ENCODE measurements around the gene CCDC88C.

Gene CCDC88C

GRCh38 chr14:91366749-91367148 is 50.9 kb downstream of the CCDC88C start:
- DNase-seq (ENCODE audit: low read depth): no peak

GRCh38 chr14:91365552-91365951 is 52.1 kb downstream of the CCDC88C start:
- DNase-seq (ENCODE audit: low read depth): no peak

GRCh38 chr14:91364524-91365270 is 52.9 kb downstream of the CCDC88C start:
- no peak for DNase-seq (ENCODE audit: low read depth)

GRCh38 chr14:91363776-91364523 is 53.7 kb downstream of the CCDC88C start:
- no peak for DNase-seq (ENCODE audit: low read depth)

GRCh38 chr14:91361233-91361811 is 56.3 kb downstream of the CCDC88C start:
- no peak for DNase-seq (ENCODE audit: low read depth)

- DNase-seq (ENCODE audit: low read depth): no peak
Measured at GRCh38 chr14:91360490-91361232, 57.0 kb downstream of the CCDC88C start.

- DNase-seq (ENCODE audit: low read depth): no peak
Measured at GRCh38 chr14:91358654-91359220, 58.9 kb downstream of the CCDC88C start.

- DNase-seq (ENCODE audit: low read depth): no peak
Measured at GRCh38 chr14:91358025-91358319, 59.6 kb downstream of the CCDC88C start.

GRCh38 chr14:91357272-91358024 is 60.2 kb downstream of the CCDC88C start:
- no peak for DNase-seq (ENCODE audit: low read depth)

- no peak for DNase-seq (ENCODE audit: low read depth)
Measured at GRCh38 chr14:91356181-91356763, 61.3 kb downstream of the CCDC88C start.

GRCh38 chr14:91354979-91355685 is 62.5 kb downstream of the CCDC88C start:
- DNase-seq (ENCODE audit: low read depth): no peak

- no peak for DNase-seq (ENCODE audit: low read depth)
Measured at GRCh38 chr14:91354221-91354916, 63.3 kb downstream of the CCDC88C start.

- no peak for DNase-seq (ENCODE audit: low read depth)
Measured at GRCh38 chr14:91352728-91353692, 64.6 kb downstream of the CCDC88C start.

GRCh38 chr14:91352053-91352452 is 65.6 kb downstream of the CCDC88C start:
- no peak for DNase-seq (ENCODE audit: low read depth)

GRCh38 chr14:91351512-91351862 is 66.1 kb downstream of the CCDC88C start:
- DNase-seq (ENCODE audit: low read depth): no peak

GRCh38 chr14:91350813-91351511 is 66.7 kb downstream of the CCDC88C start:
- DNase-seq (ENCODE audit: low read depth): no peak

GRCh38 chr14:91350483-91350812 is 67.2 kb downstream of the CCDC88C start:
- DNase-seq (ENCODE audit: low read depth): no peak

- DNase-seq (ENCODE audit: low read depth): no peak
Measured at GRCh38 chr14:91349481-91350074, 68.0 kb downstream of the CCDC88C start.

All from activated T-cell treated with anti-CD3 and anti-CD28 coated beads for 1 hour (primary cell).